HG03280 (cell line): Measurements from ENCODE around the gene CEP104.

ENCODE experiments used
- ATAC-seq: cut with Tn5 transposase; IDR thresholded peaks from one replicate; pipeline ENCODE4 v1.9.1; 2021; ENCODE audit warnings: mild to moderate bottlenecking, moderate library complexity; ENCODE audit not compliant: unreplicated experiment

CEP104 gene

DNA sequence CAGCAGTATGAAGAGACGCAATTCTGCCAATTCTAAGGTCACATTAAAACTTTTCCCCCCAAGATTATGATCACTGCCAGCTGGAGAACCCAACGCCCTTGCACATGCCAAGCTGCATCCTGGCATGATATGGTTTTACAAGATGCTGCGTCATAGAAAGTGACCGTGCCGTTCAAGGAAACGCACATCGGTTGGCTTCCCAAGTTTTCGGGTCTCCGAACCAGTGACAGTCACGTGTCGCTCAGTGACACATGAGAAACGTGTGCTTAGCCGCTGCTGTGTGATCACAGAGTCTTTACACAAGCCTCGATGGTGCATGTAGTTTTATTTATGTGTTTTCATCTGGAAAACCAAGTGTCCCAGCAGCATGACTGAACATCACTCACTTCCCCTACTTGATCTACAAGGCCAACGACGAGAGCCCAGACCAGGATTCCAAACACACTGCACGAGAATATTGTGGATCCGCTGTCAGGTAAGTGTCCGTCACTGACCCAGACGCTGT is 77.0 kb downstream of the CEP104 start:
- ATAC-seq, result no peak

DNA sequence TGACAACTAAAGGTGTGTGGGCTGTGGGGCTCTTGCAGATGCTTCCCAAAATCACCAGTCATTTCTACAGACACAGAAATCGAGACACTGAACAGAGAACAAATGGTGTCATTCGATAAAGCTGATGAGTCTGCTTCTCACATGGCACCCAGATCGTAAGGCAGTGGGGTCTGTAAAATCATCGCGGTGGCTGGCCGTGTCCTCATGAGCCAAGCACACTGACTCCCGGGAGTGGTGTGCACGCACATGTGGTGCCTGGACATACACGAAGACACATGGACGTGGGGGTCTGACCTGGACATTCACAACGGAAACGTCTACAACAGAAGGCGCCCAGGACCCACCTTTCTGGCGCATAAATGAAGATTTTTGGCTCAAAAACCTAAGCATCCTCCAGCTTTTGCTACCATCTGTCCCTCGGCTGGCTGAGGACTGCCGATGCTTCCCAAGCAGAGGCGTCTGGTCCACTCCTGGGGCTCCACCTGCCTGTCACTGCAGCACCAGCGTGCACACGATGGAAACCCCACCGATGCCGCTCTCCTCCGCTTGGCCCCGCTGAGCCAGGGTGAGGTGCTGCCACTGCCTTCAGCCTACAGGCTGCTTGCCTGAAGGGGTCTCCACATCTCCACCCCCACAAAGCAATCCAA is 77.6 kb downstream of the CEP104 start:
- ATAC-seq, result no peak

DNA sequence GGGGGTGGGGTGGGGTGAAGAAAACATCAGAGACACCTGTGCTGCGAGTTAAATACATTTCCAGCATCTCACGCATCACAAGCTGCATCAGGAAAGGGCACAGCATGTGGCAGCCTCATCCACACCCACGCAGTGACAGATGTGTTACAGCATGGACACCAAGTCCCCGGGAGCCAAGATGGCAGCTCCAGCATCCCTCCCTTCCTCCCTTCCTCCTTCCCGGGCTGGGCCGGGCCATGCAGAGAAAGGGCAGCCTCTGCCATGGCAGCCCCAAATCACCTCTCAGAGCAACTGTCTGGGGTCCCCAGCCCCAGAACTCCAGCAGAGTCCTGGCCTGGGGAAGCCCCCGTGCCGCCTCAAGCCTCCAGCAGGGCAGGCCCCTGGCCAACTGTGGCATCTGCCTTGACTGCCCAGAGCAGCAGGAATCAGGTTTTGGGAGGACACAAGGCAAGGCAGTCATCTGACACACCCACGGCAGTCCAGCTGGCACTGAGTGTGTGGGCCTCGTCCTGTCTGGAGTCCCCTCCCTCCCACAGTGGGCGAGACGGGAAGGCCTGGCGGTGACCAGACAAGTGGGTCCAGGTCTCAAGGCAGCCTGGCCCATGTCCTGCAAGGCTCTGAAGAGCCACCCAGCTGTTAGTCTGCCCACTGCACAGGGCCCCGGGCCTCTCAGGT is 78.3 kb downstream of the CEP104 start:
- ATAC-seq, result no peak

DNA sequence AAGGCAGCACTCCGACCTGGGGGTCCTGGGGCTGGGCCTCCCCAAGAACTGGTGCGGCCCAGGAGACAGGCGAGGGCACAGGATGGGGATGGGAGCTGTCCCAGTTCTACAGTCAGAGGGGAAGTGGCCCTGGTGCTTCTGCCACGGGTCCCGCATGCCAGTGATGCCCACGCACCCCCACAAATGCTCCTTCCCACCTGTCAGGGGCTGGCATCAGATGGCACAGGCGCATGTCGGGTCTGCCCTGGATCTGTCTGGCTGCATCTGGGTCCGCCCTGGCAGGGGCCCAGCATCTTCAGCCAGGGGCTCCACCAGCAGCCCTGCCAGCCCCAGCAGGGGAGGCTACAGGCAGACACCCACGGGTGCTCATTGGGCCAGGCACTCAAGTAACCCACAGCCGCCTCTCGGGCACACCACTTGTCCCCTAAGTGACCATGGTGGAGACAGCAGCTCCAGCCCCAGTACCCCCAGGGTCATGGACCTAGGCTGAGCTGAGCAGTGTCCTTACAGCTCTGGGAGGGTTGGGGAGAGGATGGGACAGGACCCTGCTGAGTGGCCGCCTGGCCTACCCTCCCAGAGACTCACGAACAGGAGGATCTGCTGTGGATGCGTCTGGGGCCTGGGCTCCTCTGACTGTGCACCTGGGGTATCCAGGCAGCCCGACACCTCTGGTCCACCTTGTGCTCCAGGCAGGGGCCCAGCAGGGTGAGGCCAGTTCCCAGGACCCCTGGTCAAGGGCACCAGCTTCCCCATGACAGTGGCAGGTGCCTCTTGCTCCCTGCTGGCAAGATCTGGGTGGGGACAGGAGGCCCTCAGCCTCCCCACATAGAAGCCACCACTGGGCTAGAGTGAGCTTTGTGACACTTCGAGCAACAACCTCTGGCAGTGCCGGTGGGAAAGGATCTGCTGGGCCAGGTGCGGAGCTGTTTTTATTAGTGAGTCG is 79.1 kb downstream of the CEP104 start:
- no peak for ATAC-seq

DNA sequence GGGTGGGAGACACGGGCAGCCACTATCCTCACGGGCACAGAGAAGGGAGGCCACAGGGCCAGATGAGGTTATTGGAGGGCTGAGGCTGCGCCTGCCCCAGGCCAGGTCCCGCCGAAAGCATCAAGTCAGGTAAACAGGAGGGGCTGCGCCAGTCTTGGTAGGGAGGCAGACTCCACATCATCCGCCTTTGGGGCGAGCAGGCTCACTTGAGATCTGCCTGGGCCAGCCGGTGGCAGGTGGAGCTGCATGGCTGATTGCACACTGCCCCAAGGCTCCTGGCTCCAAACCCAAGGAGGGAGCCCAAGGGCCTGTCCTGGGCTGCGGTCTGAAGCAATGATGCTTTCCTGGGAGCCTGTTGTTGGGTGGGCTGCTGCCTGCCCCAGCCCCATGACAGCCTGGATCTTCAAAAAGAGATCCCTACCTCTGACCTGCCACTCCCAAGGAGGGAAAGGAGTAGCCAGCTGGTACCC is 79.9 kb downstream of the CEP104 start:
- no peak for ATAC-seq

DNA sequence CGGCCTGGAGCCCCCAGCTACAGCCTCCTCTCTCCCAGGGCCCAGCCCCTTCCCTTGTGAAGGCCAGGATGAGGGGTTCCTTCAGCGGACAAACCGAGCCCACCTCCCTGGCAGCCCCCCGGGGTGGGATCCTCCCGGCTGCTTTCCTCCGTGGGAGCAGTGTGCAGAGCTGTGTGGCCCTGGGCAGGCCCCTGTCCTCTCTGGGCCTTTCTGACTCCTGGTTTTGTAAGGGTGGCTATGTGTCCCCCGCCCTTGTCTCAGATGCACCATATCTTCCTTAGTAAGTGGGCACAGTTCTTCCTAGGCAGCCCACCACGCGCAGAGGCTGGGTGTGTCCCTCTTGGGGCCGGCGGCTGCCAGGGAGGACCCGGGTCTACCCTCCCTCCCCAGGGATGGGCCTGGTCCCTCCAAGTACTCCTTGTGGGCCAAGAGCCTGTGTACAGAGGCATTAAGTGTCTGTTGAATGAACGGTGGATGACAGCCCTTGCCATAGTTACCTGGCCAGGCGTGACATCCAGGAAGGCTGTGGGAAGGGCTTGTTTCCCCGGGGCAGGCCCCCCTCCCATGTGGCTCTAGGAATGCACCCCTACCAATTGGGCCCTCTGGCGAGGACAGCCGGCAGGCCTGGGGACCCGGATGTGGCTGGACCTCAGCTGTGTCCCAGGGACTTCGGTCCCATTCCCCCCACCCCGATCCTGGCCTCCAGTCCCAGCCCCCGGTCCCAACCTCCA is 80.6 kb downstream of the CEP104 start:
- ATAC-seq, result no peak

DNA sequence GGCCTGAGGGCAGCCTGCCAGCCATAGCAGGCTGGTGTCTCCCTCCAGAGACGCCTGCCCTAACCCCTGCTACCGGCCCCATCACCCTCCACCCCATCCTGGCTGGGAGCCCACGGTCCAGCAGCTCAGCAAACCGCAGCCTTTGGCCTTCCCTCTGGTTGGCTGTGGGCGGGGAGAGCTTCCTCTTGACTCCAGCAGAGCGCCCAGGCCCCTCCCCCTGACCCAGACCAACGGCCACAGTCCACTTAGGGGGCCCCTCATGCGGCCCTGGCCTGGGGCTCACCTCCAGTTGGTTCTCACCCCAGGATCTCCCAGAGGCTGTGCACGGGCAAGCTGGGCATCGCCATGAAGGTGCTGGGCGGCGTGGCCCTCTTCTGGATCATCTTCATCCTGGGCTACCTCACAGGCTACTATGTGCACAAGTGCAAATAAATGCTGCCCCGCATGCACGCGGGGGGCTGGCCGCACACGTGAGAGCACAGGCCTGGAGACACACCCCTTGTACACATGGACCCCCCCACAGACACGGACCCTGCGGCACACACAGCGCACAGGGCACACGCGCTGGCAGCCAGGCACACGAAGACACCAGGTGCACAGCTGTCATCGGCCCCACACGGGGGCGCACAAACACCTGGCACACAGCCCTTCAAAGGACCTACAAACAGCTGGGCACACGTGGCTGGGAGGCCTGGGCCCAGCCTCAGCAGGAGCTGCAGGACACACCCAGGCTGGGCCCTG is 81.4 kb downstream of the CEP104 start:
- ATAC-seq, result peak; percentile 28

DNA sequence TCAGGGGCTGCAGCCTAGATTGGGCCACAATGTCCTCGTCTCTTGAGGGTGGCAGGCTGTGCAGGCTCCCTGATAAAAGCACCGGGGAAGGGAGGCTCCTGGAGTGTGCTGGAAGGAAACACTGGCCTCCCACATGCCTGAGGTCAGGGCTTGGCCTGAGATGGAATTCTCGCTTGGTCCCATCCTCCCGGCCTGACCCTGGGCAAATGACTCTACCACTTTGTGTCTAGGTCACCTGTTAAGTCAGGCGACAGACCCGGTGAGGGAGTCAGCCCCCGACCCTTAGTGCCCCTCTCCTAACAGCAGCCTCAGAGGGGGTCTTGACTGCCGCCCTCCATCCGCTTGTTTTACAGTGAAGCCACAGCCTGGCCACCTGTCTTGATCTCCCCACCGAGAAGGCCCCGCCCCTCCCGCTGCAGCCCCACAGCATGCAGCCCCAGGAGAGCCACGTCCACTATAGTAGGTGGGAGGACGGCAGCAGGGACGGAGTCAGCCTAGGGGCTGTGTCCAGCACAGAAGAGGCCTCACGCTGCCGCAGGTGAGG is 82.0 kb downstream of the CEP104 start:
- ATAC-seq, result no peak

DNA sequence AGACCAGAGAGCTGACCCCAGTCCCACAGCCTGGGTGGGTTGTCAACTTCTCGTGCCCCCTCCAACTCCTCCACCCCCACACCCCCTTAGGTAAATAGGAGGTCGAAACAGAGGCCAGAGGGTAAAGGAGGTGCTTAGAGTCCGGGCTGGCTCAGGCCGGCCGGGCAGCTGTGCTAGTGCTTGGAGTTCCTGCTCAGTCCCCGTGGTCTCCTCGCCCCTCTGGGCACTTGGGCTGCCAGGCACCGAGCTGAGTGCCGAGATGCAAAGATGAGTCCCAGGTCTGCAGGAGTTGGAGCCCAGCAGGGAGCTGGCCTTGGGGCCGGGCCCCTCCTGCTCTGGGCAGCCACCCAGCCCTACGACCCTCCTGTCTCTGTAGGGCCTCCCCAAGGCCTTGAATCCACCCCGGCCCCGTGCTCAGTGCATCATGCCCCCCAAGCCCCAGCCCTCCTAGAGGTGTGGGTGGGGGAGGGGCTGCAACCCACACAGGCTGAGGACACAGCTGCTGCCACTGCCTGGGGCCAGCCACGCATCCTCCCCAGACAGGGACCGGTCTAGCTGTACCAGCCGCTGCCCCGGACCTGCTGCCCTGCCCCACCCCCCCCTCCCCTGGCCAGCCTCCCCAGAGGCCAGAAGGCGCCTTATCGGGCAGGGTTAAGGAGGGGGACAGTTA is 82.6 kb downstream of the CEP104 start:
- no peak for ATAC-seq

DNA sequence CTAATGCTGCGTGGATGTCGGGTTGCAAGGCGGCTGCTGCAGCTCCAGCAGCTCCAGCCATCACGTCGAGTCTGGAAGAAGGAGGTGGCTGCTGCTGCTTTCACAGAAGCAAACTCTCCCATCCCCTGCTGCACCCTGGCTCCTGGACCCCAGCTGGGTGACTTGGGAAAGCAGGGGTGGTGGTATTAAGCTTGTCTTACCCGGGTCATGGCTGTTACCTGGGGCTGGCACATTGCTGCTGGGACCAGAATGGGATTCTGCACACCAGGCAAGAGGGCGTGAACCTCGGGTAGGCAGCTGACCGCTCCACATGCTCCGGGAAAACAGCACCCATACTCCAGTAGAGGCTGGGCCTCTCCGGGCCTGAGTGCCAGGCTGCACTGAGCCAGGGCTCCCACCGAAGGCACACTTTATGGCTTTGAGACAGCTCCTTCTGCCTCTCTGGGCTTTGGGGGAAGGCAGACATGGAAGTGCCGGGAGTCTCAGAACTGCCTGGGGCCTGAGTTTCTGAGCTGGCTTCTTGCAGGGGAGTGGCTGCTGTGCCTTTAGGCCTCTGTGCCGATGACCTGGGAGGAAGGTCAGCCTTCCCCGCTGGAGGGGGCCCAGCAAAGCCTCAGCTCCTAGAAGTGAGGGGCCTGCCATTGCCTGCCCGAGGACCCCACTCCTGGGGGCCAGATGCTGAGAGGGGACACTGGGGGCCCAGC is 83.3 kb downstream of the CEP104 start:
- ATAC-seq, result no peak

DNA sequence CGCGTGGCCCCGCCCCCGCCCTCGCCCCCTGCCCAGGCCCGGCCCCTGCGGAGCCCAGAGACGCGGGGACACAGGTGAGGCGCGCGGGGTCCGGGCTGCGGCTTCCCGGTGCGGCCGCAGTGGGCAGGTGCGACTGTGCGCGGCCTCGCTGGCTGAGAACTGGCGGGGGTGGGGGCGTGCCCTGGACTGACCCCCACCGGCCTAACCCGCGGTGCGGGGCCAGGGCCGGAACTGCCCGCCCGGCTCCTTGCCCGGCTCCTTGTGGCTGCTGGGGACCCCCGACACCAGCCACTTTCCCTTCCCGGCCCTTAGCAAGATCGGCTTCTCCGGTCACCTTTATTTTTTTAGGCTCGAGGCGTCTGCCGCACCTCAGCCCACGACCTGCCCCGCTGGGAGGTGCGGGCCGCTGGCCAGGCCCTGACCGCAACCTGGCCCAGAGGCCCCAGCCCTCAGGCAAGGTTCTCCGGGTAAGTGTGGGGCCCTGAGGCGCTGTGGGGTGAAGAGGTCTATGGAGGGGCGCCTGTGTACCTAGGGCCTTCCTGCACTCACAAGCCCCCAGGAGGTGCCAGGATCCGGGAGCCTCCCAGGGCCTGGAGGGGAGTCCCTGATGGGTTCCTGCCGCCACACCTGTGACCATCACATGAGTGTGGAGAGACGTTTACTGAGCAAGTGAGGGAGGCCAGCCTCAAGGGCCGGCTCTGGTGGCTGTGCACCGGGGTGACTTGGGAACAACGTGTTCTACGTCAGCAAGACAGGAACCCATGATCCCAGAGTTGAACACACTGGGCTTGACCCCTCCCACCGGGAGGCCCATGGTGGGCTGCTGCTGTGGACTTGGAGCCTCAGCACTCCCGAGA is 84.1 kb downstream of the CEP104 start, which contains the start of gene SMIM1:
TSS of gene SMIM1 (plus strand) at position 35 of the 857 bp plus-strand sequence. CDS start 2,625 bp downstream, outside the sequence.
- no peak for ATAC-seq

DNA sequence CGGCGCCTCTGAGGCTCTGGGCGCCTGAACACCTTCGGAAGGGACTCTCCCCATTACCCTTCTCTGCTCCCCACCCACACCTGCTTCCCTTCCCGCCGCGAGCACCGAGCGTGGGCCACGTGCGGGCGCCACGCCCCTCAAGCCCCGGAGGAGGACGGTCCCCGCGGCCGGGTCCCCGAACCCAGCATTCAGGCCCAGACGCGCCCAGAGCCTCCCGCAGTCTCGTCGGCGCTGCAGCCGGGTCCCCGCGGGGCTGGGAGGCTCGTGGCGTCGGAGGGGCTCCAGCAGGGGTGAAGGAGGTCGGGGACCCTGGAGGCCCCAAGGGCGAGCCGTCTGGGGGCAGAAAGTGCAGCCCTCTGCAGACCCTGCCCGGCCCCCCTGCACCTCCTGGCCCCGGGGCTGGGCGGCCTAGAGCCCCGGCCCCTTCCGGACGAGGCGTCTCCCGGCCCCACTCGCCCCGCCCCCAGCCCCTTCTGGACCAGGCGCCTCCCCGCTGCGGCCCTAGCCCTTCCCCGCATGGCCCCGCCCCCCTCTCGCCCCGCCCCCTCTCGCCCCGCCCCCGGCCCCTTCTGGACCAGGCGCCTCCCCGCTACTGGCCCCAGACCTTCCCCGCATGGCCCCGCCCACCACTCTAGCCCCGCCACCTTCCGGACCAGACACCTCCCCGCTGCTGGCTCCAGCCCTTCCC is 84.8 kb downstream of the CEP104 start:
- peak; percentile 71 for ATAC-seq

DNA sequence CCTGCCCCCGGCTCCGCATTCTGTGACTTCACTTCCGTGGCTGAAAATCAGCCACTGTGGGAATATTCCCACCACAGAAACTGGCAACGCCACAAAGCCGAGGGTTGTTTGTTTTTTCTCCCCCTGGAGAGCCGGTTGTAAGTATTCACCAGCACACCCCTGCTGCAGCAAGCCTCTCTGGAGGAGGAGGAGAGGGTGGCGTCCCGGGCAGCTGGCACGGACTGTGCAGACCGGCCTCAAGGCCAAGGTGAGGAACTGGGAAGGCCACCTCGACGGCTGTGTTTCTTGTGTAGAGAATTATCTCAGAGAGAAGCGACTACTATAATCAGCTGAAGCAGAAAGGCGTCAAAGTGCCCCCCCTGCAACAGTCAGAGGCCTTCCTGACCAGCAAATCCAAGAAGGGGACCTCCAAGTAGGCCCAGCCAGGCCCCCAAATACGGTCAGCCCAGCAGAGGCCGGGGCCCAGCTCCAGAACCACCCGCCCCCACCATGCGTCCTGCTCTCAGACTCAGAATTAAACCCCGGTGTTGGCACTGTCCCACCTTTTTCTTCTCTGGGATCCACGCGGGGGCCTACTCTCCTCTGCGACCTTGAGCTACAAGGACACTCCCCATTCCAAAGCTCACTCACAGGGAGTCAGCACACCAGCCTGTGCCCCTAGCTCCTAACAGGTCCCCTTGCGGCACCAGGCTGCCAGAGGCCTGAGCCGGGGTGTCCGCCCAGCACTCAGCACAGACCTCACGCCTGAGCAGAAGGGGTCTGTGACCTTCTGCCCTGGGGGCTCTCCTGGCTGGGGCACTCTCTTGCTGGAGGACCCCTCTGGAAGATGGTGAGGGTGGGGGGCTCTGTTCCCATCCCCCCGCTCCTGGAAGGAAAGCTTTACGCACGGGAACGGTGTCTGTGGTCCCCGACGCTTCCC is 85.6 kb downstream of the CEP104 start:
- ATAC-seq, result no peak

DNA sequence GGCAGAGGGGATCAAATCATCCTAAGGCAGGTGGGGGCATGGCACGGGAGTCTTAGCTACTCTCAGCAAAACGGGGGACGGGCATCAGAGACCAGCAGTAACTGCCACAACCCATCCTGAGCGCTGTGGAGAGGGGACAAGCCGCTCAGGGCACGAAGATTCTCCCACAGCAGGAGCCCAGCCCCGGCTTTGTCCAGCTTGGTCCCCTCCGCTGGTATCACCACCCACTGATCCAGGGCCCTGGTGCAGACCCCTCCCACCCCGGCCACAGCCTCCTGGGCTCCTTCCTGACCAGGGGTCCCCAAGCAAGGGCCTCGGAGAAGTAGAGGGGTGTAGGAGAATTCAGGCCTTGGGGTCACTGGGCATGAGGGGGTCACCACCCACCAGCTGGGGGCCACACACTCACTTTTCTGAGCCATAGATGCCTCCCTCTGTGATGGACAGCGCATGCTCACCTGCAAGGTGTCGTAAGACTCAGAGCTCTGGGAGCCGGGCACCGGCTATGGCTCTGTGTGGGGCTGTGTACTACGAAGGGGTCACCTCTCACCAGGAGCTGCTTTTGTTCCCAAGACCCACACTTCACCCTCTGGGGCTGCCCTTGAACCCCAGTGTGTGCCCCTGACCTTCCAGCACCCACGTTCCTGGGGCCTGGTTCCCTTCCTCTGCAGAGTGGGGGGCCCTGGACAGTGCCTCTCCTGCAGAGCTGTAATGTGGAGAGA is 86.8 kb downstream of the CEP104 start:
- no peak for ATAC-seq

DNA sequence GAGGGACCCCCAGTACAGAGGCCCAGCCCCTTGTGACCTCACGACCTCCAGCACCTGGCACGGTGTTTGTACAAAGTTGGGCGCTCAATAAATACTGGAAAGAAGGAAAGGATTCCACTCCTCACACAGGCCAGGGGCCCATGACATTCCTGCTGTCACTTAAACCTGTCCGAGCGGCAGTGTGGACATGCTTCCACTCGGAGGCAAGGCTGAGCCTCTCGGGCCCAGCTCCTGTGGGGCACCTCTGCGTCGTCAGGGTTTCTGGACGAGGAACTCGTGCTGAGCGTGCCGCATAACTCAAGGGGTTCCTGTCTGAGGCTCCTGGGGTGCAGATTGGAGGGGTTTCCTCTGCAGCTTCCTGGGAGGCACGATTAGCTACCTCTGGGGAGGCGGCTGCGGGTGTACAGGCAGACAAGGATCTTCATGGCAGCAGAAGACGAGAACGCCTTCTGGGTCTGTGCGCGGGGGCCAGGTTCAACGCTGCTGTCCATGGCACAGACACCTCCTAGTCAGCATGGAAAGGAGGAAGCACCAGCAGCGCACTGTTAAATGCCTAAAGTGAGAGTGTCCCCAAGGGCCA is 88.1 kb downstream of the CEP104 start:
- no peak for ATAC-seq
